GM23248 (cell line): ENCODE results near the gene C3orf33.

Experiments
- EZH2 ChIP-seq: fragments of 200-600 bp; sonication (generic); IDR thresholded peaks from 2 replicates; pipeline ENCODE4 v1.6.1; 2018; ENCODE audit warnings: antibody characterized with exemption, mild to moderate bottlenecking; ENCODE audit not compliant: insufficient read depth, poor library complexity, severe bottlenecking
- EZH2phosphoT487 ChIP-seq: fragments of 200-600 bp; sonication (generic); IDR thresholded peaks from 2 replicates; pipeline ENCODE4 v1.6.1; 2018; ENCODE audit warnings: antibody characterized with exemption, moderate library complexity, mild to moderate bottlenecking, low read depth; ENCODE audit not compliant: insufficient read depth

DNA sequence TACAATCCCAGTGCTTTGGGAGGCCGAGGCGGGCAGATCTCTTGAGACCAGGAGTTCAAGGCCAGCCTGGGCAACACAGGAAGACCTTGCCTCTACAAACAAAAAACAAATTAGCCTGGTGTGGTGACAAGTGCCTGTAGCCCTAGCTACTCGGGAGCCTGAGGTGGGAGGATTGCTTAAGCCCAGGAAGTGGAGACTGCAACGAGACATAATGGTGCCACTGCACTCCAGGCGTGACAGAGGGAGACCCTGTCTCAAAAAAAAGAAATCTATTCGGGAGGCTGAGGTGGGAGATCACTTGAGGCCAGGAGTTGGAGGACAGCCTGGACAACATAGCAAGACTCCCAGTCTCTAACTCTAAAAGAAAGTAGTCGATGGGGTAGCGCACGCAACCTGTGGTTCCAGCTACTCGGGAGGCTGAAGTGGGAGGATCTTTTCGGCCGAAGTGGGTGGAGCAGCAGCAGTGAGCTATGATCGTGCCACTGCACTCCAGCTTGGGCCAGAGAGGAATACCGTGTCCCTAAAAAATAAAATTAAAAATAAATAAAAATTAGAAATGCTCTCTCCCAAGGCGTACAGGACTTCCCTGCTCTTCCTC is 775 bp downstream of the C3orf33 start:
- TF ChIP-seq EZH2 (no peak), EZH2phosphoT487 (no peak)
